ENCODE results near the gene DDX23. TPM values are rescaled to one million over a fixed set of nuclear protein-coding genes. Genes with fewer than 3 reads are reported as not detected.
A peak's percentile ranks its signal among the peaks of the same experiment; 100 is the strongest.

DDX23 gene
- total and polyA plus RNA-seq, 2 of the 4 experiments (the other 2 are of a cell fraction): 61.8 to 81.9 TPM

DNA sequence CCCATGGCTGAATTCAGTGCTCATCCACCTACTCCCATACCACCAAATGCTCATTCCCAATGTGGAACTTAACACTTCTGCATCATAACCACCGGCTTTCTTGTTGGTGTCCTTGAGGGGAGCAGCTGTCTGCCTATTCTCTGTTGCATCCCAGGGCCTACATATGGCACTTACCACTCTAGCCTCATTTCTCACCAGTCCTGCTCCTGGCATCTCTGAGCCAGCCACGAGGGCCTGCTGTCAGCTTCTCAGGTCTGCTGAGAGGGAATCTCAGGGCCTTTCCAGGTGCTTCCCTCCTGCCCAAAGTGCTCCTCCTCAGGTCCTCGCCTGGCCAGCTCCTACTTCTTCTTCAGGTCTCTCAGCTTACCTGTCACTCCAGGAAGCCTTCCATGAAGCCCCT lies 37.7 kb upstream of the DDX23 start (continued):
- TF ChIP-seq MXI1 (IDR thresholded peaks at IDR 0.05; ENCODE audit: borderline replicate concordance, low read depth, low read length): no peak

DNA sequence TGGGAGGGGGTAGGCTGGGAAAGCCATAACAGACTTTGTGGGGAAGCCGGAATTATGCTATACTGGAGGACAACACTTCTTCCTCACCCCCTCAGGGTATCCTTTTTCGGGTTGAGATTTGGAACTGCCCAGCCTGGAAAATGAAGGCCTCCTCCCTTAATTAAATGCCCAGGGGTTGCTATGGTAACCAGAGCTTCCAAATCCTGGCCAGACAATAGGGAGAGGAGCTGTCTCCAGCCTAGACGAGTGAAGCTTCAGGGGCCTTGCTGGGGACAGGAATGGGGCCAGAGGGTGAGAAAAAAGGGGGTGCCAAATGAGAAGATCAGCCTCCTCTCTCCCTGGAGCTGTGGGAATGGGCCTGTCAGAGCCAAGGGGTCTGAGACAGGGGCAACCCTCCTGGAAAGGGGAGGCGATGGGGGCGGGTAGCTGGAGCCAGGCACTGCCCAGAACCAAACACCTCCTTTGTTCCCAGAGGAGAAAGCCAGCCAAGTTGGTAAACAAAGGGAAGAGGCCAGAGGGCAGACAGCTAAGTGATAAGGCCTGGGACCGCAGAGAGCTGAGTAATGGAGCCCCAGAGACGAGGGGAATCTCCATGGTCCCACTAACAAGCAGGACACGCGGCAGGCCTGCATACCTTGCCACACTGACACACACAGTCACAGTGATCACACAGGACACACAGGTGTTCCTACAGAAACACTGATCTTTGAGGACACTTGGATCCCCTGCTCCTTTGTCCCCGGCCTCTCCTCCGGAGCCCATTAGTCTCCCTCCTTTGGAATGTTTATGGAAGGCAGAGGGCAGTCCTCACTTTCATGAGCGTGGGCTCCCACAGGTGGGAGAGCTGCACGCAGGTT lies 31.6 kb upstream of the DDX23 start:
- H3K9me1 ChIP-seq (ENCODE audit: insufficient read depth, low read length): no peaks in the 10 kb centered on the region; the same call in 1 of the 2 replicates
- H2BK120ac ChIP-seq (ENCODE audit: low read depth, low read length): no peak overlapping the region; the same call in 1 of the 2 replicates
- no TSS peak for BruUV-seq (replicated peaks)
- in situ Hi-C loops (cut with MboI; ENCODE audit: low sequenced_read_pairs): no loop called here
- peak; percentile 24 for DNase-seq
- no peak overlapping the region for H3K4ac ChIP-seq (ENCODE audit: low read depth, low read length)
- CTCF ChIA-PET: interaction anchor here (0.6 to 2.7 kb wide), 4 partner anchors 15 to 31 kb away, joined by 3 to 11 read pairs (median 5); partner anchors contain the start of genes DDX23 and RND1
- no peak overlapping the region for H3K27ac ChIP-seq (ENCODE audit: insufficient read depth, low read length)
- no peaks in the 10 kb centered on the region for H4K20me1 ChIP-seq (ENCODE audit: insufficient read depth, low read length)
- peaks cover 8% of the 10 kb centered on the region for H3K27me3 ChIP-seq (ENCODE audit: control insufficient read depth, insufficient read depth, low read length)
- H3K4me1 ChIP-seq (ENCODE audit: control insufficient read depth, insufficient read depth, low read length): peaks cover 15% of the 10 kb centered on the region
- intact Hi-C loops (cut with micrococcal nuclease): no loop called here
- H3K23ac ChIP-seq (ENCODE audit: low read depth, low read length): 0 out of 2 replicates have a peak overlapping the region, but pooled peaks have one; percentile 25
- peak overlapping the region; percentile 66 for H2AK5ac ChIP-seq (ENCODE audit: low read depth, low read length)
- no peak overlapping the region for H3K9ac ChIP-seq (ENCODE audit: low read depth, low read length)
- H2BK15ac ChIP-seq (ENCODE audit: low read depth, low read length): peak overlapping the region; percentile 14; the same call in 1 of the 3 replicates
- POLR2A ChIA-PET (ENCODE audit: unreplicated experiment): no interaction called here
- WGBS, 2 experiments (ENCODE audit: extremely low coverage in 2 of 2, insufficient read length in 1 of 2): 17% methylated on average over 1 of the region's 13 CpGs; no CpG with 5 or more reads in 1 of the 2 experiments
- no peak overlapping the region for H3K56ac ChIP-seq (ENCODE audit: extremely low read depth, insufficient read depth, low read length)
- no peak overlapping the region for H2BK5ac ChIP-seq (ENCODE audit: low read depth, low read length, poor library complexity, severe bottlenecking)
- dilution Hi-C loops (cut with HindIII; ENCODE audit: low sequenced_read_pairs, unreplicated experiment): no loop called here
- no peaks in the 10 kb centered on the region for H3K9me3 ChIP-seq (ENCODE audit: control insufficient read depth, insufficient read depth, low read length)
- H3K79me1 ChIP-seq (ENCODE audit: low read depth in 1 of 2, low read length in 2 of 2): no peaks in the 10 kb centered on the region
- H4K8ac ChIP-seq (ENCODE audit: low read depth in 2 of 2, low read length in 2 of 2): peak overlapping the region in 1 of 2 experiments; percentile 61; a peak in 1 of 4 replicates
- no peaks in the 10 kb centered on the region for H3K36me3 ChIP-seq (ENCODE audit: control insufficient read depth, insufficient read depth, low read length)
- TF ChIP-seq MAFK (IDR thresholded peaks at IDR 0.05; ENCODE audit: low read depth, low read length): no peak
- TF ChIP-seq, protein P1, sequence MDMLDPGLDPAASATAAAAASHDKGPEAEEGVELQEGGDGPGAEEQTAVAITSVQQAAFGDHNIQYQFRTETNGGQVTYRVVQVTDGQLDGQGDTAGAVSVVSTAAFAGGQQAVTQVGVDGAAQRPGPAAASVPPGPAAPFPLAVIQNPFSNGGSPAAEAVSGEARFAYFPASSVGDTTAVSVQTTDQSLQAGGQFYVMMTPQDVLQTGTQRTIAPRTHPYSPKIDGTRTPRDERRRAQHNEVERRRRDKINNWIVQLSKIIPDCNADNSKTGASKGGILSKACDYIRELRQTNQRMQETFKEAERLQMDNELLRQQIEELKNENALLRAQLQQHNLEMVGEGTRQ (IDR thresholded peaks at IDR 0.05; ENCODE audit: low read depth, low read length): no peak
- no peak for TF ChIP-seq CHD1 (IDR thresholded peaks at IDR 0.05; ENCODE audit: low read depth, low read length)
- no peak for TF ChIP-seq FOS (IDR thresholded peaks at IDR 0.05; ENCODE audit: low read depth, low read length)
- no peak for TF ChIP-seq RAD21 (IDR thresholded peaks at IDR 0.05; ENCODE audit: low read length)
- no peak for TF ChIP-seq NFE2L2 (IDR thresholded peaks at IDR 0.05; ENCODE audit: low read depth, low read length)
- no peak for TF ChIP-seq CEBPB (IDR thresholded peaks at IDR 0.05; ENCODE audit: low read depth, low read length)
- TF ChIP-seq RFX5 (IDR thresholded peaks at IDR 0.05; ENCODE audit: low read depth, low read length): no peak
- no peak for TF ChIP-seq POLR2A (IDR thresholded peaks at IDR 0.05; ENCODE audit: low read depth, low read length)
- TF ChIP-seq BHLHE40 (IDR thresholded peaks at IDR 0.05; ENCODE audit: low read depth, low read length): no peak
- no peak overlapping the region for H3K18ac ChIP-seq (ENCODE audit: low read depth, low read length)
- peak overlapping the region; percentile 44 for H2AFZ ChIP-seq (replicated peaks; ENCODE audit: low read length, poor library complexity)
- no peak overlapping the region for H3K4me2 ChIP-seq (ENCODE audit: low read depth, low read length)
- H2AK9ac ChIP-seq (replicated peaks; ENCODE audit: low read depth, low read length, poor library complexity): no peak overlapping the region
- peak overlapping the region; percentile 25; the same call in 1 of the 2 replicates for H3K14ac ChIP-seq (replicated peaks; ENCODE audit: low read depth, low read length)
- H3K4me3 ChIP-seq (ENCODE audit: insufficient read depth, low read depth, low read length): no peak overlapping the region
- H4K91ac ChIP-seq (ENCODE audit: insufficient read depth, low read depth, low read length): no peak overlapping the region; the same call in 1 of the 2 replicates
- no peak overlapping the region; the same call in 1 of the 2 replicates for H4K5ac ChIP-seq (ENCODE audit: low read depth, low read length)
- ATAC-seq (ENCODE audit: low read depth): peak; percentile 18; the same call in 1 of the 2 replicates
- H2BK20ac ChIP-seq (ENCODE audit: low read depth, low read length): peak overlapping the region; percentile 30; the same call in 1 of the 2 replicates
